GM18520 (cell line): ENCODE results near the gene POU3F2.

Source experiments
- ATAC-seq: cut with Tn5 transposase; IDR thresholded peaks from one replicate; pipeline ENCODE4 v1.9.1; 2021; ENCODE audit not compliant: unreplicated experiment

POU3F2 gene

GRCh38 chr6:98843271-98844243 lies 9.2 kb downstream of the POU3F2 start:
- ATAC-seq, result no peak

DNA sequence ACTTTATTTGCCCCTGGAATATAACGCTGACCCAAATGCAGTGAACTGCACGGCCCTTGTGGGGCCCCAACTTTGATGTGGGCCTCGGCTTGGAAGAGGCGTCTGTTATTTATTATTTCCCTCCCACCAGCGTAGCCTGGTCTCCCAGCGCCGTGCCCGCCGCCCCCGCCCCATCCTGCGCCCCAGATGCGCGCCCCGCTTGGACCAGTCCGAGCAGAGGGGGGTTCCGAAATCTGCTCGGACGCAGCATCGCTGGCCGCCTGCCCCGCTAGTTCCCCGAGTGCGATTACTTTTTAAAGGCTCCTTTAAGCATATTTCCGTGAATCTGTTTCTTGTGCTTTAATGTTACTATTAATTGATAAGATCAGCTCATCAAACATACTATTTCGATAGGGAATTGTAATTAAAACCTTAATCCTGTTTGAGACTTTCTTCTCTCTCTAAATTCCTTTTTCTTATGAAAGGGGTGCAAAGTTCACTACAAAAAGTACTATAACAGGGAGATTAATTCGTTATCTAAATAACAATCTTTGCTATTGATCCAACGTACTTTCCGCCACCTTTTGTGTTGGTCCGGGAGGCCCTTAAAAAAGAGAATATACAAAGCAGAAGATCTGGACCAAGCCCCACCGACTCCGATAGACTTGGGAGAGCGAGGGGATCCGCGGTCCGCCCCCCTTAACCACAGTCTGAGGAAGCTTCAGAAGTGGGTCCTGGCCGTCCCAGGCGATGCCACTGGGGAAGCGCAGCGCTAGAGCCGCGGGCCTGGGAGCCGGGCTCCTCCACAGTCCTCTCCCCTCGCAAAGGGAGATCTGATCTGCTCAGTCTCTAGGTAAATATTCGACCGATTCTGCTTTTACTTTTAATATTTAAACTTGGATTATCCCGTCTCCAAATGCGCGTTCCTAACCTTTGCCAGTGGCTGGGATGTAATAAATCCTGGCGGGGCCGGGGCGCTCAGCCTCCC lies 10.2 kb downstream of the POU3F2 start:
- ATAC-seq, result no peak

DNA sequence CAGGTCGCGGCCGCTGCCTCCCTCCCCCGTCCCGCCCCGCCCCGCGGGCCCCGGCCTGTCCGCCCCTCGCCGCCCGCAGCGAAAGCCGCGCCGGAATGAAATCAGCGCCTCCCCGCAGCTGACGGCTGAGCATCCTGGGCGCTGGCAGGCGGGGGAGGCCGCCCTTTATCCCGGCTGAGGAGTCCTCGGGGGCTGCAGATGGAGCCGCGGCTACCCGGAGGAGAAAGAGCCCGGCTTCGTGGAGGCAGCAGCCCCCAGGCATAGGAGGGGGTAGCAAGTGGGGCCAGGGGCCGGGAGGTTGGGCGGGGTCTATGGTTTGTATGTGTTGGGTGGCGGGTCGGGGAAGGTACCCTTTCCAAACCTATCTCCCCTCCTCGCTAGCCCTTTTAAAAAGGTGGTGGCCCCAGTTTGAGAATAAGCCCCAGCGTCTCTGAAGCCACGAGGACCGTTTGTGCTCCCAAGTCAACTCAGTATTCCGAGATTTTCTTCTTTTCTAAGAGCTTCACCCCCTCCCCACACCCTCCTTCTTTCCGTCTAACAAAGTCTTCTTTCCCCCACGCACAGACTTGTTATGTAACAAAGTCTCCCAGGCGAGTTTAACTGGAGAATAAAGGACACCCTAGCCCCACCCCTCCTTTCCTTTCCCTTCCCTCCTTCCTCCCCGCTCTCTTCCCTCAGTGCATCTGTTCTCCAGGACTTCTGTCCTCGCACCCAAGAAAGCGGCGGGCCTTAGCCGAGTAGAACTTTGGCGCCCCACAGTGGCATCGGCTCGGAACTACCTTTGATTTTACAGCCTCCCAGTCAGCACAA lies 11.0 kb downstream of the POU3F2 start:
- peak; percentile 51 for ATAC-seq

GRCh38 chr6:98846021-98846380 lies 11.6 kb downstream of the POU3F2 start:
- ATAC-seq, result no peak

DNA sequence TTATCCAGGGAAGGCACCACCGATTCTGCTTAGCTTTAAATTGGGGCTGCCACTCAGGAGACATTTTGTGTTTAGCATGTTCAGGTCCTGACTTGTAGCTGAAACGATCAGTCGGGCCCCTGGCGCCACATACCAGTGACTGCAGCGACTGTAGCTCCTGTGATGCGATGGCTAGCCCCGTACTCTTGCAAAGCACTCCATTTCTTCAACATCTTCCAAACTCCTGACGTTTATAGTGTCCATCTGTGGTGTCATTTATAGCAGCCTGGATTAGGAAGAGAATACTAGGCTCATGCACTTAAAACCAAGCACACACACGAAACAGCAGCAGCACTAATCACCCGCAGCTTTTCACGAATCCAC lies 13.0 kb downstream of the POU3F2 start:
- ATAC-seq, result no peak

DNA sequence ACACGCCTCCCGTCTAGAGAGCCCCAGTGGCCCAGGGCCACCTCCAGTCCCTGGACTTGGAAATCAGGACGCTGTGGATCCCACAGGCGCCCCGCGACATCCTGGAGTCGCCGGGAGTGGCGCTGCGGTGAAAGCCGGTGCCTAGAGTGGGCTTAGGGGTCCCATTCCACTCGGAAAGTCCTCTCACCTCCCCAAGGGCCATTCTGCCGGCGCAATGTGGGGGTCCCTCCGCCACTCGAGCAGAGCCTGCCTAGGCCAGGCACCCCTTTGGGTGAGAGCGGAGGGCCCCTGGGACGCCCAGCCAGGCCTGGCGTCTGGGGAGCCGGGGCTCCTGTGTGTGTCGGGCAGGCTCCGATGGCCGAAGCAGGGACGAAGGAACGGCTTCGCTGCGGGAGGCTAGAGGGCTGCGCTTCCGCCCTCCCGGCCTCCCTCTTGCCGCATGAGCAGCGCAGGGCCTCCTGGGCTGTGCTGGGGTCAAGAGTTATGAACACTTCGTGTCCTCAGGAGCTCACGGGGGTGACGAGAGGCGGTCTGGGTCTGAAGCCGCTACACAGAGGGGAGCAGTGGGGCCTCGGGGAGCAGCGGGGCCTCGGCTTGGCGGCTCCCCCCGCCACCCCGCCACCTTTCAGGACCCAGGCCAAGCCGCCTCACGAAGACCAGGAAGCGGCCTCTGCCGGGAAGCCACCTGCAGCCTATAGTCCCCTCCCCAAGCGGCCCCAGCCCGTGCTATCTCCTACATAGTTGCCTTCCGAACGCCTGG lies 13.6 kb downstream of the POU3F2 start:
- ATAC-seq, result no peak

- no peak for ATAC-seq
These were observed 14.3 kb downstream of the POU3F2 start for GRCh38 chr6:98848539-98849242.

GRCh38 chr6:98864497-98864896 lies 30.1 kb downstream of the POU3F2 start:
- ATAC-seq, result no peak

- no peak for ATAC-seq
These were observed 36.7 kb downstream of the POU3F2 start for GRCh38 chr6:98871057-98871456.

DNA sequence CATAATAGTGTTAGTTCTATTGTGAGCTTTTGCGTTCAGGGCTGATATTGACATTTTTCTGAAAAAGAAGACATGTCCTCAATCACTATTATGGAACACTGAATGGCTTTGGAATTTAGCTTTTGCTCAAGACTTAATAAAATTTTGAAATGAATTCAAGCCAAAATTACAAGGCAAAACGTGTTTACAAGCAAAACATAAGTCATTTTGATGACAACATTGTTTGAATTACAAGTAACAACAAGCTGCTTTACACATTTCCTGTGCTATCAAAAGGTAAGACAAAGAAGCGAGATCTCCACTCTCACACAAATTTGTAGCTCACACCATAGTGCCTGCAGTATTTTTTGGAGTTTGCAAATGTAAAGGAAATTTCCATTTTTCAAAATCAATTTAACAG lies 37.4 kb downstream of the POU3F2 start:
- ATAC-seq, result no peak

- ATAC-seq, result no peak
These were observed 41.0 kb downstream of the POU3F2 start for GRCh38 chr6:98875375-98875774.

DNA sequence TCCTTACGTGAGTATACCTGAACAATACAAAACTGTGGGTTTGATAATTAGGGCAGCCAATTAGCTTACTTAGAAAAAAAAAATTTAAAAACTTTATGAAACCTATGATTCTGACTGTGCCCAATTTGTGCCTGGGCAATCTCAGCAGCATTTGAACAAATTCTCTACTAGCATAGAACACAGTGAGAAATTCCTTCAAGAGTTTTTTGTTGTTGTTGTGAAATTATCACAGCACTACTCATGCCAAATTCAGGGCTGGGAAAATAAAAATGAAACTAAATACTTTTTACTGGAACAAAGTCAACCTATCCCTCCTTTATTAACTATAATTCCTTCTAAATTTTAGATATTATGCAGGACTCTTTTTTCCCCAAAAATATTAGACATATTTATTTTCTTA lies 42.9 kb downstream of the POU3F2 start:
- ATAC-seq, result no peak

- peak; percentile 75 for ATAC-seq
These were observed 46.1 kb downstream of the POU3F2 start for GRCh38 chr6:98880486-98880885.

GRCh38 chr6:98885330-98885729 lies 51.0 kb downstream of the POU3F2 start:
- no peak for ATAC-seq

DNA sequence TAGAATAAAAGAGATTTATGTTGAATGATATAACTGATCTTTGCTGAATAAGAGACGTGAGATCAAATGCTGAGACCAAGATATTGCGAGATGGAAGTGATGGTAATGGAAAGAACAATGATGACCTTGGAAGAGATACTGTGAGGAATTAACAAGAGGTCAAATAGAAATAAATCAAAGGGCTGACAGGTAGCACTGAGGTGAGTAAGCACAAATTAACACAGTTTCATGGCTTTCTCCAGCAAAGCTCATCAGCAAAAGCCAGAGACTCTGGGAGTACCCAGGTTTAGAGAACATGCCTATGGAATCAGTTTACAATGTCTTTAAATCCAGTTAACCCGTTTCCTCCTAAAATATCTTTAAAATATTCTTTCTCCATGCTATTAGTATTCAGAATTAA lies 53.3 kb downstream of the POU3F2 start:
- ATAC-seq, result no peak
